ENCODE measurements around the gene BUD13. TPM values are rescaled to one million over a fixed set of nuclear protein-coding genes. Genes with fewer than 3 reads are reported as not detected.

The BUD13 gene
- total and polyA plus RNA-seq, 2 of the 13 experiments (the other 11 are each of a cell fraction or from before 2014, with no cell fraction given), result 13.3 to 25.9 TPM

- no peak for TF ChIP-seq RELA (CRISPR knock-in tag; IDR thresholded peaks at IDR 0.05)
- TF ChIP-seq TEF (CRISPR knock-in tag; IDR thresholded peaks at IDR 0.05), result no peak
- no peak for TF ChIP-seq CENPBD1 (CRISPR knock-in tag; IDR thresholded peaks at IDR 0.05; ENCODE audit: borderline replicate concordance, low read depth)
- no peak for TF ChIP-seq AFF4 (CRISPR knock-in tag; IDR thresholded peaks at IDR 0.05)
- TF ChIP-seq MXD1 (CRISPR knock-in tag; IDR thresholded peaks at IDR 0.05), result 0 out of 2 replicates have a peak, but pooled peaks have one; percentile 12
- peak; percentile 61; the same call in 1 of the 2 replicates for TF ChIP-seq ZBTB20 (CRISPR knock-in tag; IDR thresholded peaks at IDR 0.05; ENCODE audit: borderline replicate concordance, low read depth)
- TF ChIP-seq ZBTB33 (CRISPR knock-in tag; IDR thresholded peaks at IDR 0.05), result no peak
- 0 out of 2 replicates have a peak, but pooled peaks have one; percentile 20 for TF ChIP-seq MAX (IDR thresholded peaks at IDR 0.05)
- no peak for TF ChIP-seq LCORL (IDR thresholded peaks at IDR 0.05)
- peak; percentile 37; the same call in 1 of the 2 replicates for TF ChIP-seq LCORL (CRISPR knock-in tag; IDR thresholded peaks at IDR 0.05)
- no peak for TF ChIP-seq ZNF382 (CRISPR knock-in tag; IDR thresholded peaks at IDR 0.05; ENCODE audit: borderline replicate concordance)
- TF ChIP-seq ZNF746 (CRISPR knock-in tag; IDR thresholded peaks at IDR 0.05), result no peak
- no peak for TF ChIP-seq SRSF9 (IDR thresholded peaks at IDR 0.05; ENCODE audit: borderline replicate concordance, insufficient read depth, low read depth, low read length, poor library complexity, severe bottlenecking)
- peak; percentile 36; the same call in 1 of the 2 replicates for TF ChIP-seq ZNF609 (CRISPR knock-in tag; IDR thresholded peaks at IDR 0.05; ENCODE audit: borderline replicate concordance)
- TF ChIP-seq SP5 (CRISPR knock-in tag; IDR thresholded peaks at IDR 0.05; ENCODE audit: borderline replicate concordance, low read depth), result no peak
Observed at GRCh38 chr11:116813781-116814471, 41.1 kb upstream of the BUD13 start (continued).

Data from HepG2 (cell line).